GM21786 (cell line): ENCODE measurements around the gene SNRPE.
"Not testable (repeated sequence)": the region's sequence is repeated elsewhere in the genome, so short reads cannot be mapped to it uniquely, and the experiment has no call there.

Experiments used
- ATAC-seq: cut with Tn5 transposase; IDR thresholded peaks from one replicate; pipeline ENCODE4 v1.9.1; 2021; ENCODE audit not compliant: unreplicated experiment

SNRPE gene

DNA sequence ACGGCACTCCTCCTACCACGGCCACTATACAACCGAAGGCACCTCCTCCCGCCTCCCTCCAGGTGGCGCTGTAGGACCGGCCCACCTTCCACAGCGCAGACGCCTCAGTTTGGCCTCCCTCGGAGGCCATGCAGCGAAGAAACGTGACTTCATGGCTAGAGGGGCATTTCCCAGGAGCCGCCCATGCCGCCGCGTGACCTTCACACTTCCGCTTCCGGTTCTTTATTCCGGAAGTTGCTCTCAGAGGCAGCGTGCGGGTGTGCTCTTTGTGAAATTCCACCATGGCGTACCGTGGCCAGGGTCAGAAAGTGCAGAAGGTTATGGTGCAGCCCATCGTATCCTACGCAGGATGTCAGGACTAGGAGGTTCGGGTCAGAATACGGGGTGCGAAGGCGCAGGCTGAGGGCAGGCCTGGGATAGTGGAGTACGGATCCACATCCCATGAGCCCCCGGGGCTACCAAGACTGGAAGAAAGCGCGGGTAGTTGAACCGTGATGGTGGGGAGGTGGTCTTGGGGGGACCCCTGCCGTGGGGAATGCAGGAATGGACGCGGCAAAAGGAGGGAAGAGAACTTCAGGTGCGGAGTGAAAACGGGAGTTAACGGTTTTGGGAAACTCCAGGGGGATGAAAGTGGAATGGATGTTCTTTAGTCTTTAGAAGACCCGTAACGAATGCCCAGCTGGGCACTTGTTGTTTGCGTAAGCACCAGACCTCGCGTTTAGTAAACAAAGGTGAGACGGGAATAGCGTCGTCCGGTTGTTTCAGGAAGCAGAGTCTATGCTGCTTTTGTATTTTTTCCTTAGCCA is at the start of gene SNRPE:
TSS of gene SNRPE (plus strand) at position 221 of the 806 bp plus-strand sequence. CDS start at position 282, 61 bp downstream.
- peak; percentile 98 for ATAC-seq

DNA sequence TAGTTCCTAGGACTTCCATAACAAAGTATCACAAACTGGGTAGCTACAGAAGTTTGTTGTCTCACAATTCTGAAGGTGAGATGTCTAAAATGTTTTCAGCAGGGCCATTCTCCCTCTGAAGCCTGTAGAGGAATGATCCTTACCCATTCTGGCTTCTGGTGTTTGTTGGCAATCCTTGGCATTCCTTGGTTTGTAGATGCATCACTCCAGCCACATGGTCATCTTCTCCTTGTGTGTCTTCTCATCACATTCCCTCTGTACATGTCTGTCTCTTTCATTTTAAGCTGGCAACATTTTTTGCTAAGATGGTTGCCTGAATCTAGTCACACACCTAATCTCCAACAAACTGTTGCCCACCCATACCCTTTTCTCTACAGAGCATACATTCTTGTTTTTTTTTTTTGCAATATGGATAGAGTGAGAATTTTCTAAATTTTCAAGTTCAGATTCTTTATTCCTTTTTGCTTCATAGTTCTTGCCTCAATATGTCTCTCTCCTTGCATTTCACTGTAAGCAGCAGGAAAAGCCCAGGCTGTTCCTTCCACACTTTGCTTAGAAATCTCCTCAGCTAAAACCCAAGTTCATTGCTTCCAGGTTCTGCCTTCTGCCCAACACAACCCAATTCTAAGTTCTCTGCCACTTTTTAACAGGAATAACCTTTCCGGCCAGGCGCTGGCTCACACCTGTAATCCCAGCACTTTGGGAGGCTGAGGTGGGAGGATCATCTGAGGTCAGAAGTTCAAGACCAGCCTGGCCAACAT is 47.6 kb upstream of the SNRPE start:
- ATAC-seq, result no peak

- no peak for ATAC-seq
Observed at GRCh38 chr1:203818399-203818798, 43.0 kb upstream of the SNRPE start.

GRCh38 chr1:203823306-203823705 is 38.1 kb upstream of the SNRPE start:
- no peak for ATAC-seq

GRCh38 chr1:203826175-203826574 is 35.2 kb upstream of the SNRPE start:
- no peak for ATAC-seq

DNA sequence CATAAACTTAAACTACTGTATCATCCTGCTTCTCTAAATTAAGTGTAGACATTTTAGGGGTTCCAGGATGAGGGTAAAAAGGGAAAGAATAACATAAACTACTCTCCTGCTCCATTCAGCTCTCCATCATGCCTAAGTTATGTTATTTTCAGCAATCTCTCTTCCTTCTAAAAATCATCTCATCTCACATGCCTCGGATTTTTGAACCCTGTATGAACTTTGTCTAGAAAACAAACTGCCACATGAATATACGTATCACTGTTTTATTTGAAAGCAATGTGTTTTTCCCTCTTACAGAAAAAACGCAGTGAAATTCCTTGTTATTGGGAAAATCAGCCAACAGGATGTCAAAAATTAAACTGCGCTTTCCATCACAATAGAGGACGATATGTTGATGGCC is 33.4 kb upstream of the SNRPE start:
- no peak for ATAC-seq

DNA sequence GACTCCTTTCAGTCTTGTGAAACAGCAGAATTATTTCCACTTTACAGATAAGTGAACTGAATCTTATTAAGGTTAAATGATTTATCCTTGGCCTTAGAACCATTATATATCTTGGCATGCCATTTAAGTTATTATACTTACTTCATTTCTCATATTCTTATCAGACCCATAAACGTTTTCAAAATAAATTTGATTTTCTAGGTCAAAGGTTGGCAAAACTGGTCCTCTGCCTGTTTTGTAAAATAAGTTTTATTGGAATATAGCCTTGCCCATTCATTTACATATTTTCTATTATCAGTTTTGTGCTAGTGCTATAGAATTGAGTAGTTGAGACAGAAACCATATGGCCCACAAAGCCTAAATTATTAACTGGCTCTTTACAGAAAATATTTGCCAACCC is 32.9 kb upstream of the SNRPE start:
- ATAC-seq, result no peak

DNA sequence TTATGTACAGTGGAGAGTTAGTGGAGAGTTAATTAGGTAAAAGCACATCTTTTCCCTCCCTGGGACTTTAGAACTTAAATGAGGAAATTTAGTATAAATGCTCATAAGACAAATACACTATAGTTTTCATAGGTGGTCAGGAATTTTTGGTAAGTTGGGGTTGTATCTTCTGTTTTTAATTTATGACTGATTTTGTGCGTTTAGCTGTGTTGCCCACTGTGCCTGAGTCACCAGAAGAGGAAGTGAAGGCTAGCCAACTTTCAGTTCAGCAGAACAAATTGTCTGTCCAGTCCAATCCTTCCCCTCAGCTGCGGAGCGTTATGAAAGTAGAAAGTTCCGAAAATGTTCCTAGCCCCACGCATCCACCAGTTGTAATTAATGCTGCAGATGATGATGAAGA is 32.2 kb upstream of the SNRPE start:
- not testable (repeated sequence) for ATAC-seq

DNA sequence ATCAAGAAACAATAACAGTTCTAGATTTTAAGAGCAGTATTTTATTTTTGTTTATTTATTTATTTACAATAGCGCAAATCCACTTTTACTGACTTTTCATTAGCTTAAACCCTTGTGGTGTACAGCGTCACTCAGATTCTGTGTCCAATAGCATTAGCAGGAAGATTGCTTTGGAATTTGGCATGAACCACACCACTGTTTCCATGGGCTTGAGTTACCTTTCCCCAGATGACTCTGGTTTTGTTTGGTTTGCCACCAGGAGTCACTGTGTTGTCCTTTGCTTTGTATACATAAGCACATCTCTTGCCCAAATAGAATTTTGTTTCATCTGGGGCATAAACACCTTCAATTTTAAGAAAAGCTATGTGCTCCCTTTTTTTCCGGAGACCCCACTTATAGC is 25.9 kb upstream of the SNRPE start:
- ATAC-seq, result no peak

- no peak for ATAC-seq
Observed at GRCh38 chr1:203839081-203839480, 22.3 kb upstream of the SNRPE start.

DNA sequence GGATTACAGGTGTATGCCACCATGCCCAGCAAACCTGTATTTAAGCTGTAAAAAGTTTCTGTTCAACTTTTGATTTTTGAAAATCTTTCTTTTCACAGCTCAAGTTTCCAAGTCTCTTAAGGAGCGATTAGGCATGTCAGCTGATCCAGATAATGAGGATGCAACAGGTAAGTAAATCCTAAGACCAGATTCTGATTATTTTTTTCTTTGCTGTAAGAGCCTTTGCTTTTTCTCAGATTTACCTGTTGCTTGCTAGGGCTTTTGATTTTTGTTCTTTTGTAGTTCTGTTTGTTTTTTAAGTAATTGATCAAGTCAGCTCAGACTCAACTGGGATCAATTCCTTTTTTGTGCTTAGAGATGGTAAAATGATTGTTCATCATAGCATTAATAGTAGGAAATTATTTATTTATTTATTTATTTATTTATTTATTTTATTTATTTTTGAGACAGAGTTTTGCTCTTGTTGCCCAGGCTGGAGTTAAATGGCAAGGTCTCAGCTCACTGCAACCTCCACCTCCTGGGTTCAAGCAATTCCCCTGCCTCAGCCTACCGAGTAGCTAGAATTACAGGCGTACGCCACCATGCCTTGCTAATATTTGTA is 21.1 kb upstream of the SNRPE start:
- ATAC-seq, result no peak

DNA sequence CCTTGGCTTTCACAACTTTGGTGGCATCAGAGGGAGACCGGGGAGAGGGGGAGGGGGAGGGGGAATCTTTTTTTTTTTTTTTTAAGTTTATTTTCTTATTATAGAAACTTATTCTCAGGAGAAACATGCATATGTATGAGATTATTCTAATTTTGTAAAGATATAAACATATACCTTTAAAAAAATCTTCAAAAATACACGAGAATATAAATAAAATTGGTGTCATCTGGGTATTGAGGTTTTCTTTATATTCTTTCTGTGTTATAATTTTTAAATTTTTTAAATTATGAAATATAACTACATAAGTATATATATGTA is 18.9 kb upstream of the SNRPE start:
- ATAC-seq, result no peak

- no peak for ATAC-seq
Observed at GRCh38 chr1:203843435-203843834, 18.0 kb upstream of the SNRPE start.

DNA sequence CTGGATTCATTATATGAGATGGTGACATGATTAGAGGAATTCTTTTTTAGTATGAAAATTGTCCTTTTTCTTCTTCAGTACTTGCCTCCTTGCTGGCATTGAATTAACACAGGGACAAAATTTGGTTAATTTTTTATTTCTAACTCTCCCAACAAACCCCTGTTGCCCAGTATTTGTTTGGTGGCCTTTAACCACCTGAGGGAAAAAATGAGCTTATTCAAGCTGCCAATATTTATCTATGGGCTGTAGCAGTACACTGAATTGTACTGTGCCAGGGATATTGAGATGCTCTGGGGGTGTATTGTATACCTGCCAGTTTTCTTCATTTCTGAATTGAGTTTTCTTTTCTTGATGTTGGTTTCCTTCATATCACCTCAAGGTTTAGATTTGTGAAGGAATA is 8.3 kb upstream of the SNRPE start:
- ATAC-seq, result not testable (repeated sequence)

GRCh38 chr1:203858055-203858454 is 3.3 kb upstream of the SNRPE start:
- ATAC-seq, result no peak

DNA sequence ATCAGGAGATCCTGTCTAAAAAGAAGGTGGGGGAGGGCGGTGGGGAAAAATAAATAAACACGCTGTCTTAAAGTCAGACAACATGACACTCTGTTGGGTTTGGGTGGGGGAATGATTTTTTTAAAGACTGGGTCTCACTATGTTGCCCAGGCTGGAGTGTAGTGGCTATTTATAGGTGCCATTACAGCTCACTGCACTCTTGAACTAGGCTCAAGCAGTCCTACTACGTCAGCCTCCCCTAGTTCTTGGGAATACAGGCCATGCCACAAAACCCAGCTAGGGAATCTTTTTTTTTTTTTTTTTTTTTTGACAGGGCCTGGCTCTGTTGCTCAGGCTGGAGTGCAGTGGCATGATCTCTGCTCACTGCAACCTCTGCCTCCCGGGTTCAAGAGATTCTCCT is 2.4 kb upstream of the SNRPE start:
- no peak for ATAC-seq

GRCh38 chr1:203860396-203861025 is 888 bp upstream of the SNRPE start:
- no peak for ATAC-seq

GRCh38 chr1:203867802-203868201 is 6.4 kb downstream of the SNRPE start:
- ATAC-seq, result no peak

- ATAC-seq, result no peak
Observed at GRCh38 chr1:203870245-203870644, 8.8 kb downstream of the SNRPE start.

DNA sequence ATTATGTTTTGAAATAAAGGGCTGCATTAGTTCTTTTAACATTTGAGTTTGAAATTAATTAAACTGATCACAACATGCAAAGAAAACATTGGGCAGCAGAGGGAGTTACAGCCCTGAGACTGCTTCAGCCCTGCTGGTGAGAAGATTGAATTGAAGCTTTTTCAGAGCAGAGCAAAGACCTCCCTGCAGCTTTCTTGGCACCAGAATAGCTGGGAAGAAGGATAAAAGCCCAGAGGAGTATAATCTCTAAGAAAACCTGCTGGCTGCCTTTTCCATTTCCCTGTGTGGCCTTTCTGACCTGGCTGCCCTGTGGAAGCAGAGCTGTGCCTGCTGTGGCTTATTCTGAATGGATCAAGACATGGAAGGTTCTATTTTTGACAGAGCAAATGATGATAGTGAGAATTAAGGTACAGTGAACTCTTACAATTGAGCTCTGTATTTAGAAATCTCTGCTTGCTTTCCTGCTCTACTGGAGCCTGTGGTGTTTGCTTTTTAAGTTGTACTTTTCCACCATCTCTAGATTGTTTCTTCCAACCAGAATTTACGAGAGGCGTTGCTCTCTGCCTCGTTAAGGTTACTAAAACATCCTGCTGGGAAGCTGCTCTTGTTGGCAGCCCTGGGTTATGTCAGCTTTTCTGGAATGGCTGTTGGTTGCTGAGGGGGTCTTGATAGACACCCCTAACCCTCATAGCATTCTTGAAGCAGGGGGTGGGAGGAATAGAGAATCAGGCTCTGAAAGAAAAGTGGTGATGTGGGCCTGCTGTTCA is 9.9 kb downstream of the SNRPE start:
- no peak for ATAC-seq

DNA sequence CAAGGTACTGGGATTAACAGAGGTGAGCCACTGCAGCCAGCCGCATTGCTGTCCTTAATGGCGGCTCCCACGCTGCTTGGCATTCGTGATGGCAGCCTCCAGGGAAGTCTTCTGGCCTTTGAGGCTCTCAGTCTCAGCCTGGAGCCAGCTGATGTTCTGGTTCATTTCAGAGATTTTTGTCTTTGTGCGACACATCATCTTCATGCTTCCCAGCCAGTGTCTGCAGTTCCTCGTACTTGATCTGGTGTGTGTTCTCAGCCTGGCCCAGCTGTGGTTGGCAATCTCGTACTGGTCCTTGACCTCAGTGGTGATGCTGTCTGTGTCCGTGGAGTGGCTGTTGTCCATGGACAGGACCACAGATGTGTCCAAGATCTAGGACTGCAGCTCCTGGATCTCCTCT is 11.7 kb downstream of the SNRPE start:
- no peak for ATAC-seq
